RWPE1 (cell line): Measurements from ENCODE around the gene CIDEC.
"Not testable (repeated sequence)": the region's sequence is repeated elsewhere in the genome, so short reads cannot be mapped to it uniquely, and the experiment has no call there.

Experiments used
- CTCF ChIA-PET: fragments of 350-600 bp; sonication (Branson Sonifier 250); formaldehyde crosslinking; extraction: SDS; loops from one replicate; lab custom pipeline; 2021; lab: Yijun Ruan, JAX
- POLR2A ChIA-PET: fragments of 400-600 bp; formaldehyde crosslinking; extraction: SDS; loops from one replicate; lab custom pipeline; 2020; ENCODE audit warnings: antibody characterized with exemption; ENCODE audit not compliant: low non-redundant PET; lab: Yijun Ruan, JAX
- DNase-seq: peaks from one replicate; pipeline ENCODE4 v3.0.0; 2012; ENCODE audit warnings: low spot score
- H3K27ac ChIP-seq: fragments of 450-650 bp; 2 replicates; pipeline ENCODE4 v1.5.1; 2017
- CTCF ChIP-seq: fragments of 450-650 bp; conservative IDR thresholded peaks from 2 replicates; pipeline ENCODE4 v1.5.1; 2017; ENCODE audit warnings: low read depth, mild to moderate bottlenecking

CIDEC gene

GRCh38 chr3:9875448-9875847, 4.6 kb downstream of the CIDEC start:
- CTCF ChIA-PET: no interaction called here
- H3K27ac ChIP-seq: no peak overlapping the region
- no peak for DNase-seq
- POLR2A ChIA-PET: no interaction called here
- no peak for TF ChIP-seq CTCF

GRCh38 chr3:9872067-9872466, 8.0 kb downstream of the CIDEC start:
- H3K27ac ChIP-seq, POLR2A ChIA-PET, DNase-seq: not testable (repeated sequence)
- CTCF ChIA-PET: interaction anchor here (0.6 kb wide), 1 partner anchor 49 kb away, joined by 4 read pairs; no protein-coding TSS in a partner anchor

GRCh38 chr3:9870978-9871377, 9.1 kb downstream of the CIDEC start:
- ChIA-PET POLR2A (interaction anchor here (0.6 kb wide), 2 partner anchors 36 to 75 kb away, joined by 6 to 9 read pairs; no protein-coding TSS in a partner anchor), CTCF (no interaction called here)
- TF ChIP-seq CTCF: no peak
- no peak overlapping the region for H3K27ac ChIP-seq
- DNase-seq: no peak

- TF ChIP-seq CTCF: no peak
- no peak overlapping the region for H3K27ac ChIP-seq
- POLR2A ChIA-PET: no interaction called here
- no peak for DNase-seq
- CTCF ChIA-PET: no interaction called here
Measured at GRCh38 chr3:9869955-9870354, 10.1 kb downstream of the CIDEC start.

- no peak for TF ChIP-seq CTCF
- no peak for DNase-seq
- ChIA-PET POLR2A (no interaction called here), CTCF (no interaction called here)
- H3K27ac ChIP-seq: peak overlapping the region; percentile 56
Measured at GRCh38 chr3:9867106-9867505, 12.9 kb downstream of the CIDEC start.

- no peak for TF ChIP-seq CTCF
- CTCF ChIA-PET: no interaction called here
- POLR2A ChIA-PET: no interaction called here
- no peak for DNase-seq
- peak overlapping the region; percentile 56 for H3K27ac ChIP-seq
Measured at GRCh38 chr3:9866639-9867038, 13.4 kb downstream of the CIDEC start.

GRCh38 chr3:9865125-9865637, 14.9 kb downstream of the CIDEC start:
- POLR2A ChIA-PET, CTCF ChIA-PET, DNase-seq: not testable (repeated sequence)
- peak overlapping the region; percentile 74 for H3K27ac ChIP-seq
